Thoracic aorta (tissue), 2 donors: Measurements from ENCODE around the gene FIGN. TPM values are rescaled to one million over a fixed set of nuclear protein-coding genes. Genes with fewer than 3 reads are reported as not detected.

Experiments used
- ATAC-seq: fragments of 150-250 bp; one replicate; pipeline ENCODE4 v1.8.0; 2017; ENCODE audit warnings: low read depth; ENCODE audit not compliant: insufficient number of reproducible peaks, low FRiP score
- DNase-seq: peaks from one replicate; pipeline ENCODE4 v3.0.0-alpha.2; 2020; ENCODE audit warnings: low spot score
- H3K27ac ChIP-seq, 2 donors: fragments of 200-600 bp; sonication (generic); 1 replicate in 1 of 2; 2 replicates in 1 of 2; pipeline ENCODE4 v1.5.1; 2016; ENCODE audit warnings: mild to moderate bottlenecking in 2 of 2, moderate library complexity in 2 of 2
- H3K27me3 ChIP-seq: fragments of 200-600 bp; sonication (generic); replicated peaks from 2 replicates; pipeline ENCODE4 v1.6.0; 2016; ENCODE audit warnings: mild to moderate bottlenecking; ENCODE audit not compliant: insufficient read depth
- H3K36me3 ChIP-seq: fragments of 200-600 bp; sonication (generic); one replicate; pipeline ENCODE4 v1.5.1; 2016
- H3K4me1 ChIP-seq, 2 donors: fragments of 200-600 bp; sonication (generic); 1 replicate in 1 of 2; 2 replicates in 1 of 2; pipeline versions ENCODE4 v1.5.1 to v1.6.0; 2016; ENCODE audit warnings: low read depth in 2 of 2, mild to moderate bottlenecking in 1 of 2; ENCODE audit not compliant: control insufficient read depth in 1 of 2
- H3K4me3 ChIP-seq: fragments of 200-600 bp; sonication (generic); 2 replicates; pipeline ENCODE4 v1.5.1; 2016; ENCODE audit warnings: mild to moderate bottlenecking
- H3K9me3 ChIP-seq: fragments of 200-600 bp; sonication (generic); 2 replicates; pipeline ENCODE4 v1.5.1; 2016
- CTCF ChIP-seq: fragments of 200-600 bp; sonication (generic); IDR thresholded peaks from one replicate; pipeline ENCODE4 v1.5.1; 2019; ENCODE audit warnings: antibody characterized with exemption
- total RNA-seq, 2 donors: library from RNA; depleted of rRNA; stranded (reverse); fragments of >200 nt; gene quantifications; one replicate each; pipeline versions ENCODE4 v1.1.0 to v1.2.3, GENCODE V29; 2016

FIGN gene
- total RNA-seq, 2 donors from 2014 or later = 10.8 to 21.2 TPM

GRCh38 chr2:163607630-163608029, 128.2 kb downstream of the FIGN start:
- Histone ChIP-seq H3K9me3 (no peaks in the 10 kb centered on the region), H3K36me3 (peaks cover 14% of the 10 kb centered on the region), H3K4me3 (no peak overlapping the region), H3K4me1 (peaks cover 0 to 7% of the 10 kb centered on the region in 2 donors), H3K27ac (no peak overlapping the region), H3K27me3 (no peaks in the 10 kb centered on the region)
- DNase-seq (no peak), ATAC-seq (no peak)
- no peak for TF ChIP-seq CTCF

- DNase-seq (no peak), ATAC-seq (no peak)
- H3K27ac ChIP-seq = no peak overlapping the region
- no peaks in the 10 kb centered on the region for H3K9me3 ChIP-seq
- H3K4me3 ChIP-seq = no peak overlapping the region
- TF ChIP-seq CTCF = no peak
- peaks cover 0 to 7% of the 10 kb centered on the region in 2 donors for H3K4me1 ChIP-seq
- H3K27me3 ChIP-seq = no peaks in the 10 kb centered on the region
- H3K36me3 ChIP-seq = peaks cover 14% of the 10 kb centered on the region
Measured at GRCh38 chr2:163606878-163607277, 128.9 kb downstream of the FIGN start.

- DNase-seq (no peak), ATAC-seq (no peak)
- no peak for TF ChIP-seq CTCF
- peaks cover 11% of the 10 kb centered on the region for H3K36me3 ChIP-seq
- peaks cover 0 to 7% of the 10 kb centered on the region in 2 donors for H3K4me1 ChIP-seq
- no peaks in the 10 kb centered on the region for H3K27me3 ChIP-seq
- H3K9me3 ChIP-seq = no peaks in the 10 kb centered on the region
- H3K4me3 ChIP-seq = no peak overlapping the region
- no peak overlapping the region for H3K27ac ChIP-seq
Measured at GRCh38 chr2:163605779-163606178, 130.0 kb downstream of the FIGN start.

- ATAC-seq = no peak
- H3K27ac ChIP-seq = no peak overlapping the region
Measured at GRCh38 chr2:163604941-163605555, 130.8 kb downstream of the FIGN start.

GRCh38 chr2:163602196-163602595, 133.6 kb downstream of the FIGN start:
- DNase-seq (no peak), ATAC-seq (no peak)
- TF ChIP-seq CTCF = no peak

More at GRCh38 chr2:163604941-163605555, 130.8 kb downstream of the FIGN start:
- no peak for TF ChIP-seq CTCF
- no peaks in the 10 kb centered on the region for H3K27me3 ChIP-seq
- no peaks in the 10 kb centered on the region for H3K9me3 ChIP-seq
- H3K4me1 ChIP-seq = peaks cover 0 to 7% of the 10 kb centered on the region in 2 donors
- H3K4me3 ChIP-seq = no peak overlapping the region
- no peak for DNase-seq
- H3K36me3 ChIP-seq = peaks cover 5% of the 10 kb centered on the region

More at GRCh38 chr2:163602196-163602595, 133.6 kb downstream of the FIGN start:
- Histone ChIP-seq H3K27ac (no peak overlapping the region), H3K9me3 (no peaks in the 10 kb centered on the region), H3K36me3 (no peaks in the 10 kb centered on the region), H3K4me1 (no peaks in the 10 kb centered on the region), H3K27me3 (no peaks in the 10 kb centered on the region), H3K4me3 (no peak overlapping the region)
